MM.1S (cell line): Measurements from ENCODE around the gene ERC2.

Source experiments
- DNase-seq: peaks from one replicate; pipeline ENCODE4 v3.0.0-alpha.2; 2015
- H2AFZ ChIP-seq: fragments of 300-600 bp; sonication (generic); 2 replicates; pipeline ENCODE4 v1.6.0; 2016; ENCODE audit warnings: antibody characterized with exemption, low read length
- H3F3A ChIP-seq: fragments of 300-600 bp; sonication (generic); 2 replicates; pipeline ENCODE4 v1.6.1; 2016; ENCODE audit warnings: mild to moderate bottlenecking, antibody characterized with exemption, low read length, moderate library complexity, mixed read lengths; ENCODE audit not compliant: insufficient read depth
- H3K27ac ChIP-seq: fragments of 300-600 bp; sonication (generic); 2 replicates; pipeline ENCODE4 v1.5.1; 2016; ENCODE audit warnings: mild to moderate bottlenecking, low read length
- H3K27me3 ChIP-seq: fragments of 300-600 bp; sonication (generic); replicated peaks from 2 replicates; pipeline ENCODE4 v1.6.0; 2016; ENCODE audit warnings: low read length; ENCODE audit not compliant: insufficient read depth
- H3K36me3 ChIP-seq: fragments of 300-600 bp; sonication (generic); replicated peaks from 2 replicates; pipeline ENCODE4 v1.6.1; 2016; ENCODE audit warnings: mild to moderate bottlenecking, low read length, mixed read lengths; ENCODE audit not compliant: insufficient read depth
- H3K4me1 ChIP-seq: fragments of 300-600 bp; sonication (generic); 2 replicates; pipeline ENCODE4 v1.6.1; 2016; ENCODE audit warnings: low read length, mixed read lengths
- H3K4me2 ChIP-seq: fragments of 300-600 bp; sonication (generic); 2 replicates; pipeline ENCODE4 v1.6.0; 2016; ENCODE audit warnings: low read depth, low read length
- H3K4me3 ChIP-seq: fragments of 300-600 bp; sonication (generic); 2 replicates; pipeline ENCODE4 v1.5.1; 2016; ENCODE audit warnings: low read length, mixed read lengths
- H3K79me2 ChIP-seq: fragments of 300-600 bp; sonication (generic); 2 replicates; pipeline ENCODE4 v1.6.1; 2016; ENCODE audit warnings: mixed run types, low read length, mixed read lengths
- H3K9ac ChIP-seq: fragments of 300-600 bp; sonication (generic); 2 replicates; pipeline ENCODE4 v1.6.1; 2016; ENCODE audit warnings: low read length, mixed read lengths
- H3K9me2 ChIP-seq: fragments of 300-600 bp; sonication (generic); replicated peaks from 2 replicates; pipeline ENCODE4 v1.6.1; 2016; ENCODE audit warnings: mild to moderate bottlenecking, low read length, mixed read lengths; ENCODE audit not compliant: insufficient read depth
- H3K9me3 ChIP-seq: fragments of 300-600 bp; sonication (generic); replicated peaks from 2 replicates; pipeline ENCODE4 v1.6.1; 2016; ENCODE audit warnings: mild to moderate bottlenecking, low read length, mixed read lengths; ENCODE audit not compliant: insufficient read depth
- H4K20me1 ChIP-seq: fragments of 300-600 bp; sonication (generic); 2 replicates; pipeline ENCODE4 v1.6.1; 2016; ENCODE audit warnings: mild to moderate bottlenecking, low read length, moderate library complexity, mixed read lengths; ENCODE audit not compliant: insufficient read depth
- CTCF ChIP-seq: fragments of 300-600 bp; sonication (generic); IDR thresholded peaks from 2 replicates; pipeline ENCODE4 v1.5.1; 2016; ENCODE audit warnings: antibody characterized with exemption, low read length, mixed read lengths
- EZH2 ChIP-seq: fragments of 300-600 bp; sonication (generic); optimal IDR thresholded peaks from 2 replicates; pipeline ENCODE3; 2017; ENCODE audit warnings: low read depth, mild to moderate bottlenecking, antibody characterized with exemption, low read length, mixed read lengths
- EZH2phosphoT487 ChIP-seq: fragments of 300-600 bp; sonication (generic); IDR thresholded peaks from 2 replicates; pipeline ENCODE4 v1.6.1; 2018; ENCODE audit warnings: antibody characterized with exemption, low read length

The ERC2 gene

GRCh38 chr3:55795296-55795695, 673.0 kb downstream of the ERC2 start:
- Histone ChIP-seq H3K4me3 (no peak overlapping the region), H3K9ac (no peak overlapping the region), H3K79me2 (no peaks in the 10 kb centered on the region), H3K4me1 (no peaks in the 10 kb centered on the region), H2AFZ (no peak overlapping the region), H3K9me3 (no peaks in the 10 kb centered on the region), H4K20me1 (no peaks in the 10 kb centered on the region), H3K9me2 (no peaks in the 10 kb centered on the region), H3K27me3 (no peaks in the 10 kb centered on the region), H3K4me2 (no peak overlapping the region), H3K27ac (no peak overlapping the region), H3K36me3 (no peaks in the 10 kb centered on the region), H3F3A (no peaks in the 10 kb centered on the region)
- no peak for TF ChIP-seq CTCF
- TF ChIP-seq EZH2, result no peak
- TF ChIP-seq EZH2phosphoT487, result no peak
- DNase-seq, result no peak

GRCh38 chr3:55792742-55793141, 675.5 kb downstream of the ERC2 start:
- Histone ChIP-seq H3K27me3 (no peaks in the 10 kb centered on the region), H3K4me2 (no peak overlapping the region), H3K27ac (no peak overlapping the region), H3K9me2 (no peaks in the 10 kb centered on the region), H3F3A (no peaks in the 10 kb centered on the region), H4K20me1 (no peaks in the 10 kb centered on the region), H3K36me3 (no peaks in the 10 kb centered on the region), H3K4me1 (no peaks in the 10 kb centered on the region), H2AFZ (no peak overlapping the region), H3K79me2 (no peaks in the 10 kb centered on the region), H3K4me3 (no peak overlapping the region), H3K9ac (no peak overlapping the region), H3K9me3 (no peaks in the 10 kb centered on the region)
- no peak for DNase-seq
- no peak for TF ChIP-seq EZH2phosphoT487
- no peak for TF ChIP-seq EZH2
- no peak for TF ChIP-seq CTCF

GRCh38 chr3:55792009-55792408, 676.3 kb downstream of the ERC2 start:
- no peaks in the 10 kb centered on the region for H3K79me2 ChIP-seq
- no peak overlapping the region for H3K27ac ChIP-seq
- H3K27me3 ChIP-seq, result no peaks in the 10 kb centered on the region
- H2AFZ ChIP-seq, result no peak overlapping the region
- H4K20me1 ChIP-seq, result no peaks in the 10 kb centered on the region
- no peaks in the 10 kb centered on the region for H3K9me3 ChIP-seq
- no peaks in the 10 kb centered on the region for H3K36me3 ChIP-seq
- H3K4me3 ChIP-seq, result no peak overlapping the region
- TF ChIP-seq EZH2 (no peak), EZH2phosphoT487 (no peak), CTCF (no peak)
- no peak overlapping the region for H3K4me2 ChIP-seq
- H3F3A ChIP-seq, result no peaks in the 10 kb centered on the region
- DNase-seq, result no peak
- H3K4me1 ChIP-seq, result no peaks in the 10 kb centered on the region
- H3K9me2 ChIP-seq, result no peaks in the 10 kb centered on the region
- no peak overlapping the region for H3K9ac ChIP-seq
